NCI-H2227 (cell line): Measurements from ENCODE around the gene LIN7A.

Experiments used
- DNase-seq: peaks from one replicate; lab custom pipeline; 2025; ENCODE audit not compliant: unreplicated experiment; lab: John Stamatoyannopoulos, UW

LIN7A gene

DNA sequence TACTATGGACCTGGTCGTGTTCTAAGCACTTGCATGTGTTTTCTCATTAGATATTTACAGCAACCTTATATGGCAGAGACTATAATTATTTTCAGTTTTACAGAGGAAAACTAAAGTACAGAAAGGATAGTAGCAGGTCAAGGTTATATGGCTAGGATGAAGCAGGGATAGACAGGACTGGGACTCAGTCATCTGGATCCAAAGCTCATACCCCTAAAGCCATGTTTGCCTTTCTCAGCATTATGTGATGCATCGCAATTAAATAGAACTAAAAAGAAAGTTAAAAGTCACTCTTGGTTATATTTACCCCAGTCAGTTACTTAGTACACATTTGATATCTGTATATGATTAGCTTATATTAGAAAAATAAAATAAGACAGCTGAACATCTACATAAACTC, 13.3 kb downstream of the LIN7A start:
- DNase-seq = no peak

DNA sequence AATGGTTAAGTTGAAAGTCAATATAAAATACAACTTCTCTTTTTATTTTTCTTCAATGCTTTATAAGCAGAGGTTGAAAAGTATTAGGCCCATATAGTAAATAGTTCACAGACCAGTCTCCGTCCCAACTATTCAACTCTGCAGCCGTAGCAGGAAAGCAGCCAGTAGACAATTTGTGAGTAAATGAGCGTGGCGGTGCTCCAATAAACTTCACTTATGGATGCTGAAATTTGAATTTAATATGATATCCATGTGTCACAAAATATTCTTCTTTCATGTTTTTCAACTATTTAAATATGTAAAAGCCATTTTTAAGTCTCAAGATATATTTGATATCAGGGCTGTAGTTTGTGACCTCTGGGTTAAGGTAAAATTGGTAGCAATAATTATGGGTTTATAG, 17.7 kb downstream of the LIN7A start:
- DNase-seq = no peak

DNA sequence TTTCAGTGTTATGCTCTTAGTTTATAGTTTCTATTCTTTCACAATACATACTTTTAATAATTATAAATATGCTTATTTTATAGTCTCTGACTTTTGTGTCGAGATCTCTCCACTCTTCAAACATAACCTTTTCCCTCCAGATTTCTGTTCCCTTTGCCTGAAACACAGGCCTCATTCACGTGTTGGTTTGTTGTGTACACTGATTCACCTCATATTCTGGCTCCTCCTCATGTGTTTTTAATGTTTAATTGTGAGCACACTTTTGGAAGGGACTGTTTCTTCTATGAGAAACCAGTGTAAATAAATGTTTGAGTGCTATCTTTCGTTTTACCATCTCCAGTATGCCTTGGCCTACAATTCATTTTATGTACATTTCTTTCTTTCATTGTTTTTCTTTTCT, 20.1 kb downstream of the LIN7A start:
- DNase-seq = no peak

DNA sequence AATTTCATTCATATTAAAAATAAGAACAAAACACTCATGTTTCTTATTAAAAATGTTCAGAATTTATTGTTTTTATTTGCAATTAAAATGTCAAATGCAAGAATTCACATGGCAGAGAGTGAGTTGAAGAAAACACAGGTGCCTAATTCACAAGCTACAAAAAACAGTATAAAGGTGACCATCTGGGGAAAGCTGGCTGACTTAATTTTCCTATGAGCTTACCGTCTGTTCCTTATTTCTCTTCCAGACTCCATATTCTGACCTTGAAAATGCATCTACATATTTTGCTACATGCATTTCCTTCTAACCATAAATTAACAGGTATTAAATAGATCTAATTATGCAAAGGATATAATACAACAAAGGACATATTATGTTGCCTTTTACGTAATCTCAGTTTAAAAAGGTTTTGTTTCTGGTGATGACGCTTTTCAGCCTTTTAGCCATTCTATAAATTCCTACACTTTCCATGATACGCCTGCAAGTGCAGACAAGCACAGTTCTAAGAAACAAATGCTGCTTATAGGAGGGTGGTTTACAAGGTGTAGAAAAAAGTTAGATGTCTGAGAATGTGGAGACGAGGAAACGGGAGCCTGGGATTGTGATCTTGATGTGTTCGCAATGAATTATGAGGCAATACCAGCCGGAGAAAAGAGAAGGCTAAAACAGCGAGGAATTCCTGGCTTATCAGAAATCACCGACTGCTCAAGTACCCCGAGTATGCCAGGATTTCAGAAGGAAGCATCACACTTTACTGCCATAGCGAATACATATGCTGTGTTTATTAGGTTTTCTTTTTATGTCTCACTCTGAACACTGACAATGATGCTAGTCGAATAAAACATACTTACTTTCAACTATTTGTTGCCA, 24.6 kb downstream of the LIN7A start:
- no peak for DNase-seq

DNA sequence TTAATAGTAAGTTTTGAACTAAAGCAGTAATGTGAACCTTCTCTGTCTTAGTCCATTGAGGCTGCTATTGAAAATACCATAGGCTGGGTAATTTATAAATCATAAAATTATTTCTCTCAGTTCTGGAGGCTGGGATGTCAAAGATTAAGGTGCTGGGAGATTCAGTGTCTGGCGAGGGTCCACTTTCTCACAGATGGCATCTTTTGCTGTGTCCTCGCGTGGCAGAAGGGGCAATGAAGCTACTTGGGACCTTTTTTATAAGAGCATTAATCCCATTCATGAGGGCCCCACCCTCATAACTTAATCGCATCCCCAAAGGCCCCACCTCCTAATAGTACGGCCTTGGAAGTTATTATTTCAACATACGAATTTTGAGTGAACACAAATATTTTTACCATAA, 28.4 kb downstream of the LIN7A start:
- DNase-seq = no peak

DNA sequence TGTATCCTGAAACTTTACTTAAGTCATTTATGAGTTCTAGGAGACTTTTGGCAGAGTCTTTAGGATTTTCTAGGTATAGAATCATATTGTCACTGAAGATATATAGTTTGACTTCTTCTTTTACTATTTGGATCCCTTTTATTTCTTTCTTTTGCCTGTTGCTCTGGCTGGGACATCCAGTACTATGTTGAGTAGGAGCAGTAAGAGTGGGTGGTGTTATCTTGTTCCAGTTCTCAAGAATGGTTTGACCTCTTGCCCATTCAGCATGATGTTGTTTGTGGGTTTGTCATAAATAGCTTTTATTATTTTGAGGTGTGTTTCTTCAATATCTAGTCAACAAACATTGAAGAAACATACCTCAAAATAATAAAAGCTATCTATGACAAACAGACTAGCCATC, 35.0 kb downstream of the LIN7A start:
- no peak for DNase-seq

DNA sequence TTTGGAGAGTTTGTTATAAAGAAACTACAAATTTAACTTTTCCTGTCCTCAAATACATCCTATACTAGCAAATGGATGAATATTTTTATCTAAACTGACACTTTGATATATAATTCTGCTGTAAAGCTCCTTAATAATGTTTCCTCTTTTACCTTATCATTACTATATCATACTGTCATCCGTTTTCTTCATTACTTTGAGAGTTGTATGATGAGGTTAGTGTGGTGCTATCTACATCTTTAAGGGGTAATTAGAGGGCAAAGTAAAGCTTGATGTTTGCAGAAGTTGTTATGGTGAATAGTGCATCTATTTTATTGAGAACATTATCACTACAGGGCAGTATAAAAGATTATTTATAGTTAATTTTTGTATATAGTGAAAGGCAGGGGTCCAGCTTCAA, 36.1 kb downstream of the LIN7A start:
- DNase-seq = no peak

DNA sequence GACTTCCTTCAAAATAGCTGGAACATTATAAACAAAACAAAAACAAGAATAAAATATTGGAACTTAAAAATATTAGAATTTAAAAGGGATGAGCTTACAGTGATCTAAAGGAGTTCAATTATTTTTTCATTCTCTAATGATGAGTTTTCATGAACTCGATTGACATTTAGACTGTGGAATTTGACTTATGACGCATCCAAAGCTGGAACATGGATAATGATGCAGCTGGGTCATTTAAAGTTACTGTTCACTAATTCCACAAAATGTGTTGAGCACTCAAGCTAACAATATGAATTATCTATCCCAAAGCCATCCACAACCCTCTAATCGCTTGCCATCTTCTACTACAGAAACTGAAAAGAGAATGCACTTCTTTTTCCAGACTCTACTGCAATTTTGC, 42.5 kb downstream of the LIN7A start:
- no peak for DNase-seq

DNA sequence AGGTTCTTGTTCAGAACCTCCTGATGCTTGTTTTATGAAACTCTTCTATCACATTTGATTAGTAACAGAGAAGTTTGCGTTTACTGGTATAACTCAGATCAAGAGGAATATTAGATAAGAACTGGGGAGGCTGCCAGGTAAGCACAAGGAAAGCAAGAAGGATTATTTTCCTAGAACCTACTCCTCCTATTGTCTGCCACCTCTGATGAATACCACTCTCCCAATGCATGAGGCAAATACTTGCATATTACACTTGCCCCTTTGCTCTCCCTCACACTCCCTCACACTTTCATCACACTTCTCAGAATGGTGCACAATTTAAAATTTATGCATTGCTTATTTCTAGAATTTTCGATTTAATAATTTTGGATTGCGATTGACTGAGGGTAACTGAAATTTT, 43.6 kb downstream of the LIN7A start:
- DNase-seq = no peak

DNA sequence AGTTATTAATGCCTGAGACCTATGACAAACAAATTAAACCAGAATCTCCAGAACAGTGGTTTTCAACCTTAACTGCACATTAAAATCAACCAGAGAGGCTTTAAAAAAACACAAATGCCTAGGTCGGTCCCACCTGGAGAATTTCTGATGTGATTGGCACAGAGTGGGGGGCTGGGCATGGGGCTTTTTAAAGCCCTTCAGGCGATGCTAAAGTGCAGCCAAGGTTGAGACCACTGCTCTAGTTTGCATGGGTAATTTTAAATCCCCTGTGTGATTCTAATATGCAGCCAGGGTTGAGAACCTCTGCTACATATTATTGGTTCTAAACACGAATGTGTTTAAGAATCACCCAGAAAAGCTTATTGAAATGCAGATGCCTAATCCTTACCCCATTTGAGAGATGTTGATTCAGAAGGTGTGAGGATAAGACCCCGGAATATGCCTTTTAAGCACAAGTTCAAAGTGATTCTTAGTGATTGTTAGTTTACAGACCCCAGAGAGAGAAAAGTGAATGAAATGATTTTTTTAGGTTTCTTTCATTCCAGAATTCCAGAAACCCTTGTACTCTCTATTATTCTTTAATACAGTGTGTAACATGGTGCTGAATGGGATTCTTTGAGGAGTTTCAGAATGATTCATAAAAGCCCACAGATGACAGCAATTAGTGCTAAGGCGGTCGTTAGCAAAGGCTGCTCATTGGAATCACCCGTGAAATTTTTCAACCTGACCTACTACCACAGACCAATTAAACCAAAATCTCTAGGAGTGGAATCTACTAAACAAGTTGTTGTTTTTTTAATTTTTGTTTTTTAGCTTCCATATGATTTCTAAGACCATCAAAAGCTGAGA, 44.9 kb downstream of the LIN7A start:
- DNase-seq = no peak

DNA sequence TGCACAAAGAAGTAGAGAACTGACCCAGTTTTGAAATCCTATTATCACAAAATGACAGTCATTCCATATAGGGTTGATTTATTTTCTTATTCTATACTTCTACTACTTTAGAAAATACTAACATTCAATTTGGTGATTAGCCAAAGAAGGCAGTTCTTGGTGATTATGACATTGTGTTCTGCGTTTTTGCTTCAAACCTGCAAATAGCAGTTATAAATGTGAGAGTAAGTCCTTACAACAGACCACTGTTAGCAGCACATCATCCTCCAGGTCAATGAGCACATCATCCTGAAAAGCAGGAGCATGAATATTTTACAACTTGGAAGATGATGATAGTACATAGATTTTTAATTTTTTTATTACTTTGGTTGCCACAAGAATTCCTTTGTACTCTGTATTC, 53.1 kb downstream of the LIN7A start:
- no peak for DNase-seq

DNA sequence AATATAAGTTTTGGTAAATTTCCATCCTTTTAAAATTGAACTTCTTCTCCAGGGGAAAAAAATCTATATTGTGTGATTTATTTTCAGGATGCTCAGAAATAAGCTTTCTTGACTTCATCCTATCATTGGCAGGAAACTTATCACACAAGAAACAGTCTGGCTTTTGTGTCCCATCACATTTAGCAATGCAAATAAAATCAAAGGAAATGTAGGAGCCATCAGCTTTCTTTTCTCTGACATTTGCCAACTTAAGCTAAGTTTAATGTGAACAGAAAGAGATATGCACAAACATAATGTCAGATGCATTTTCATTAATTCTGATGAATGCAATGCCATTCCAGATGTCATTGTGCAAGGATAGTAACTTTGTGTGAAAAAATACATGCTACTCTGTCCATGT, 56.6 kb downstream of the LIN7A start:
- DNase-seq = no peak

DNA sequence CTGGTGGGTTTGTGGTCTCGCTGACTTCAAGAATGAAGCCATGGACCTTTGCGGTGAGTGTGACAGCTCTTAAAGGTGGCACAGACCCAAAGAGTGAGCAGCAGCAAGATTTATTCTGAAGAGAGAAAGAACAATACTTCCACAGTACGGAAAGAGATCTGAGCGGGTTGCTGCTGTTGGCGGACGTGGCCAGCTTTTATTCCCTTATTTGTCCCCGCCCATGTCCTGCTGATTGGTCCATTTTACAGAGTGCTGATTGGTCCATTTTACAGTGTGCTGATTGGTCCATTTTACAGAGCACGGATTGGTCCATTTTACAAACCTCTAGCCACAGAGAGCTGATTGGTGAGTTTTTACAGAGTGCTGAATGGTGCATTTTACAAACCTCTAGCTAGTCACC, 59.3 kb downstream of the LIN7A start:
- DNase-seq = peak; percentile 63

DNA sequence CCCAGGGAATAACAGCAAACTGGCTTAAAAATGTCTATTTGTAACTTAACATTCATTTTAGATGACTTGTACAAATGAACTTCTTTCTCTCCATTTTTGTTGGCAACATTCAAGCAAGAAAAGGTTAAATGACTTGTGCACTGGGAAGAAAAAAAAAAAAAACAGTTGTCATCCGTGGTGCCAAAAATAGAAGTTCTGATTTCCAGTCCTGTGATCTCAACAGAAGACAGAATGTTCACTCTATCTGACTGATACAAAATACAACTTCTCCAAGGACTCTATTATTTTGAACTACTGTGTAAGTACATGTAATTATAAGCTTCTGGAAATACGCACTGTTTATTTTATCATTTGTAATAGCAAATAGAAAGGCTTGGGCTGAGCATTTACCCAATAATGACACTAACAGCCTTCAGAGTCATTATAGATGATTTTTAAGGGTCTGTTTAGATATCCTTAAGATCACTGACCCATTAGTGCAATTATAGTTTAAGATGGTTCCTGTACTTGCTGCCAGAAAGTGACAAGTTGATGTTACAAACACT, 59.9 kb downstream of the LIN7A start:
- peak; percentile 82 for DNase-seq

DNA sequence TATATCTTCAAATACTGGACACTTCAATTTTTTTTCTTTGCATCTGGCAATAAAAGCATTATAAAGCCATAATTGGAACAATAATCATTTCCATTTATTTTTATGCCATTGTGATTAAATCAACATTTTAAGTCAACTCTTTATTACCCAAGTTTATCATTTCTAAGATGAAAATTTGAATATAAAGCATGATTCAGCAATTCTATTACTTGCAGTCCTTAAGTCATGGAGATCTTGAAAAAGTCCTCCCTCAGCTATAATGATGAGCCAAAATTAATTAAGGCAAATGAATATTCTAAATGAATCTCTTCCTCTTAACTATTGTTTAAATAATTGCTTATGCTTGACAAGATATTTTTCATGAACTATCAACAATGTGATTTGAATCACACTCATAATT, 65.7 kb downstream of the LIN7A start:
- no peak for DNase-seq

DNA sequence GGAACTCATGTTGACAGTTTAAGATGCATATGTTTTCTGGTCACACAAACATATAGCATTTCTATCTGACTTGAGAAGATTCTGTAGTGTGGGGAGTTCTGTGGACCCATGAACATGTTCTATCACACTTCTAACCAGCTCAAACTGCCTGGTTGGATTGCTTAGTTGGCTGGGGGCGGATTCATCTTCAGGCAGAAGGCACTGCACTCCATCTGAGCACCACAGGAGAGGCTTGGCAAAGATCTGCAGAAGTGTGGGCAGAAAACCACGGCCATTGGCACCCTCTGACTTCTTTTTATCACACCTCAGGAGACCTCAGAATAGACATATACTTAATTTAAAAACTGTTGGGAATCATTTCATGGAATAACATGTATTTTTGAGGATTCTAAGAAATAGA, 68.5 kb downstream of the LIN7A start:
- DNase-seq = no peak

DNA sequence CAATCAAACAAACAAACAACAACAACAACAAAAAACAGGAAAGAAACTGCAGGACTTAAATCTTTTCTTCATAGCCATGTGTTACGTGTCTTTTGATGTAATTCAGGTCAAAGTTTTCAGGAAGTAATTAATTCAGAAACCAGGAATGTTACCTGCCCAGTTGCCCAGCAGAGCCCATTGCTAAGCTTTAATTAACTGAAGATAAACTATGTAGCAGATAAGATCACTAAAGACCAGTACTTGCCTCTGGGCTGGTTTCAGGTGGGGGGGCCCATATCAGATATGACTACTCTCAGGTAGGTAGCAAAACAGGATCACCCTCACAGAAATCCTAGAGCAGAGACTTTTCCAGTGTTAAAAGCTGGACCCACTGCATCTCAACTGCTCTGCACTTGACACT, 69.2 kb downstream of the LIN7A start:
- no peak for DNase-seq

DNA sequence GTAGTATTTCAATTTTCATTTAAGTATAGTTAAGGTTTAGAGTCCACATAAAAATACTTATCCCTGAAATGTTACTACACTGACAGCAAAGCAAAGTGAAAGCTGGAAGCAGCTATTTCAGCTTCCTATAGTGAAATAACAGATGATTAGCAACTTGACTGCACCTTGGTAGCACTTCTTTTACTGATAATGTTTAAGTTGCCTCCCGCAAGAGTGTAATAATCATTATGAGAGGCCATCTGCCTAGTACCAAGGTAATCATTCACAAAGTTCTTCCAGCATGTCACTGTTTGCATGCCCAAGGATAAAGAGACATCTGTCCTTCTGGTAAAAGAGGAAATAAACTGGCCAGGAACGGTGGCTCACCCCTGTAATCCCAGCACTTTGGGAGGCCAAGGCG, 69.8 kb downstream of the LIN7A start:
- DNase-seq = peak; percentile 14

DNA sequence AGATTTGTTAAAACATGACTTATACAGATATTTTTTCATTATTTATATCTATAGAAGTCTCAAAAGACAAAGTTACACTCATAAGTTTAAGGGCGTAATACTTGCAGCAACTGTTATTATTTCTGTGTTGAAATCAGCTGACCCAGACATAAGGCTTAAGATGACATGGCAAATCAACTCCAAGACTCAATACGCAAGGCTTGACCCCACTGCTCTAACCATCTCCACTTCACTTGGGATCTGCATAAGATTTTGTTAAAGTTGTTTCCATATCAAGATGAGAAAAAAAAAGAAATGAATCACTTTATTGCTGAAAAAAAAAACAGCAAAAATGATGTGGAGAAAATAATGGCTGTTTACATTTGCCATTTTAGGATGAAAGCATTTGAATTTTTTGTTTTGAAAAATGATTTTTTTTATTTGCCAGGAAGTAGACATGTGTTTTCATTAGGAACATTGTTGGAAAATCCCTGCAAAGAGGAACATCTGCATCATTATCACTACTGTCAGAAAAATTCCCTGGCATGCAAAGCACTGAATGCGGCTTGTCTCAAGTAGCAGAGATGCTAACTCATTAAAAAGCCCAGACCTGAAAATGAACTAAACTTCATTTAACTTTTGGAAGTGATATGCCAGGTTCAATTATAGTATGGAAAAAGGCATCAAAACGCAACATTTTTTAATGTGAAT, 73.5 kb downstream of the LIN7A start:
- no peak for DNase-seq

DNA sequence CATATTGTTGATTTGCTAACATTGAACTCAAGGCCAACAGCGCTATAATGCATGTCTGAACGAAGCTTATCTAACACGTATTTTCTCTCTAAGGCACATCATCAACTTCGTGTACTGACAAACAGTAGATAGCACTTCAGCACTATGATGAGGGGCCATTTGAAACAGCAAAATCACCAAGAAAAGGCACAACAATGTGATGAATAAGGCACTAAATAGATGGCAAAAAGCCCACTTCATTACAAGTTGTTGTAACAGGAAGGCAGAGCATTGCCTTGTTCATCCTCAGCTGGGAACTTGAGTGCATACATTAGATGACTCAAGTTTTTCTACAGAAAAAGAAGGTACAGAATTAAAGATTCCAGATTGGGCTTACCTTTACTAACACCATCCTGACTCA, 75.2 kb downstream of the LIN7A start:
- DNase-seq = no peak

DNA sequence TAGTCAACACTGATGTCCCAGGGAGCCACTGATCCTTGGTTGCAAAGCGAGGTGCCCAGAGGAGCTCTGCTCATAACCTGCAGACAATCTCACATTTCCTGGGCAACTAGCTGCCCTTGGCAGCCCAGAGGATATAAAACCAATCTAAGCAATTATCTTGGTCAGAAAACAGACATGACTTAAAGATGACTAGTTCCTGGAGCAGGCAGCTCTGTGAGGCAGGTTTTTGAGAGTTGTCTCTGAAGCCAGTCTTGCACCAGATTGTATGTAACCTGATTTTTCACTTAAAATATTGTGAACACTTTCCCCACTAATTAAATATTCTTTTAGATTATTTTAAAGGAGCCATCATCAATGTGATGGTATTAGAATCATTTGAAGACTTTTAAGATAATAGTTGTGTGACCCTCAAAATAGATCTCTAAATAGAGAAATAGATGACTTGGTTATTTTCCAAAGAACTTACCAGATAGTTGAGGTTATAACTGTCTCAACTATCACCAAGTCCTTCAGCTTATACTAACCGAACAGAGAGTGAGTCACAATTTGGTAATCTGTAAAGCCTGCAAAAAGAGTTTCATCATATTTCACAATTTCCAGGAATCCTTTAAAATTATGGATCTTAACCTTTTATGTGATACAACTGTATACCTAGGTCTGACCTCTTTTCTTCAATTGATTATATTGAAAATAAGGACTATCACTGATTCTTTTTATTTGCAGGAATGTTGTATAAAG, 75.9 kb downstream of the LIN7A start:
- DNase-seq = no peak
